ENCODE measurements around the gene ABCG1.

The ABCG1 gene

GRCh38 chr21:42234464-42235241 lies 15.7 kb downstream of the ABCG1 start:
- peak overlapping the region; percentile 84 to 91 (median 88) for H3K9ac ChIP-seq
- H3K9me3 ChIP-seq (replicated peaks in 1 of 11), result no peaks in the 10 kb centered on the region
- no peak for TF ChIP-seq Cebpa-rat (IDR thresholded peaks at IDR 0.05)
- peaks cover 0 to 68% (median 12%) of the 10 kb centered on the region in 11 experiments; a peak in 12 of 22 replicates for H4K20me1 ChIP-seq
- peaks cover 0 to 21% (median 8%) of the 10 kb centered on the region in 11 experiments; a peak in 7 of 22 replicates for H3K36me3 ChIP-seq
- peaks cover 0 to 4% (median 0%) of the 10 kb centered on the region in 11 experiments; a peak in 2 of 22 replicates for H3K27me3 ChIP-seq
- peaks cover 95 to 100% (median 98%) of the 10 kb centered on the region in 10 experiments for H3K4me1 ChIP-seq
- peak overlapping the region; percentile 43 to 69 (median 56) for H3K4me3 ChIP-seq
- peak overlapping the region; percentile 95 to 100 (median 99) for H3K4me2 ChIP-seq
- H3K27ac ChIP-seq, result peak overlapping the region; percentile 94 to 98 (median 95)

GRCh38 chr21:42235593-42235992 lies 16.7 kb downstream of the ABCG1 start:
- Histone ChIP-seq H3K27ac (peak overlapping the region; percentile 94 to 98 (median 95)), H3K27me3 (peaks cover 0 to 12% (median under 1%) of the 10 kb centered on the region in 11 experiments; a peak in 5 of 22 replicates), H3K4me3 (peak overlapping the region in 8 of 10 experiments; percentile 43 to 69 (median 58); a peak in 10 of 20 replicates), H3K36me3 (peaks cover 0 to 15% (median under 1%) of the 10 kb centered on the region in 11 experiments; a peak in 4 of 22 replicates), H3K4me1 (peaks cover 90 to 100% (median 97%) of the 10 kb centered on the region in 10 experiments), H3K4me2 (peak overlapping the region; percentile 95 to 100 (median 99)), H3K9me3 (replicated peaks in 1 of 11) (no peaks in the 10 kb centered on the region), H4K20me1 (peaks cover 4 to 68% (median 21%) of the 10 kb centered on the region in 11 experiments; a peak in 14 of 22 replicates), H3K9ac (peak overlapping the region; percentile 84 to 91 (median 88); a peak in 21 of 22 replicates)
- no peak for TF ChIP-seq Cebpa-rat (IDR thresholded peaks at IDR 0.05)

GRCh38 chr21:42236014-42236413 lies 17.1 kb downstream of the ABCG1 start:
- Histone ChIP-seq H3K4me2 (peak overlapping the region; percentile 95 to 100 (median 99)), H3K9me3 (replicated peaks in 1 of 11) (no peaks in the 10 kb centered on the region), H3K4me1 (peaks cover 85 to 100% (median 97%) of the 10 kb centered on the region in 10 experiments), H3K36me3 (peaks cover 0 to 15% (median 0%) of the 10 kb centered on the region in 11 experiments; a peak in 2 of 22 replicates), H4K20me1 (peaks cover 4 to 68% (median 25%) of the 10 kb centered on the region in 11 experiments; a peak in 14 of 22 replicates), H3K27me3 (peaks cover 0 to 16% (median 3%) of the 10 kb centered on the region in 11 experiments; a peak in 5 of 22 replicates), H3K27ac (peak overlapping the region; percentile 94 to 98 (median 95); a peak in 21 of 22 replicates), H3K9ac (peak overlapping the region; percentile 84 to 91 (median 88); a peak in 18 of 22 replicates), H3K4me3 (no peak overlapping the region)
- TF ChIP-seq Cebpa-rat (IDR thresholded peaks at IDR 0.05), result no peak

GRCh38 chr21:42236693-42237092 lies 17.8 kb downstream of the ABCG1 start:
- H3K27me3 ChIP-seq, result peaks cover 0 to 18% (median 3%) of the 10 kb centered on the region in 11 experiments; a peak in 5 of 22 replicates
- no peak for TF ChIP-seq Cebpa-rat (IDR thresholded peaks at IDR 0.05)
- H3K9me3 ChIP-seq (replicated peaks in 1 of 11), result no peaks in the 10 kb centered on the region
- peaks cover 4 to 68% (median 32%) of the 10 kb centered on the region in 11 experiments; a peak in 17 of 22 replicates for H4K20me1 ChIP-seq
- H3K4me2 ChIP-seq, result peak overlapping the region; percentile 95 to 100 (median 99)
- peaks cover 79 to 100% (median 96%) of the 10 kb centered on the region in 10 experiments for H3K4me1 ChIP-seq
- peak overlapping the region in 8 of 11 experiments; percentile 84 to 91 (median 88); a peak in 11 of 22 replicates for H3K9ac ChIP-seq
- H3K36me3 ChIP-seq, result peaks cover 0 to 9% (median 0%) of the 10 kb centered on the region in 11 experiments; a peak in 1 of 22 replicates
- H3K27ac ChIP-seq, result peak overlapping the region; percentile 94 to 98 (median 95); a peak in 15 of 22 replicates
- no peak overlapping the region for H3K4me3 ChIP-seq

- Histone ChIP-seq H3K4me1 (peaks cover 78 to 100% (median 96%) of the 10 kb centered on the region in 10 experiments), H3K9me3 (replicated peaks in 1 of 11) (no peaks in the 10 kb centered on the region), H3K27me3 (peaks cover 0 to 18% (median 3%) of the 10 kb centered on the region in 11 experiments; a peak in 5 of 22 replicates)
These were observed 18.2 kb downstream of the ABCG1 start for GRCh38 chr21:42237161-42237560.

GRCh38 chr21:42237577-42237976 lies 18.6 kb downstream of the ABCG1 start:
- TF ChIP-seq Cebpa-rat (IDR thresholded peaks at IDR 0.05), result no peak
- peak overlapping the region; percentile 95 to 100 (median 99) for H3K4me2 ChIP-seq
- peaks cover 10 to 68% (median 41%) of the 10 kb centered on the region in 11 experiments; a peak in 21 of 22 replicates for H4K20me1 ChIP-seq
- peaks cover 0 to 18% (median 3%) of the 10 kb centered on the region in 11 experiments; a peak in 5 of 22 replicates for H3K27me3 ChIP-seq
- no peaks in the 10 kb centered on the region for H3K9me3 ChIP-seq (replicated peaks in 1 of 11)
- H3K4me3 ChIP-seq, result no peak overlapping the region
- peaks cover 78 to 100% (median 96%) of the 10 kb centered on the region in 10 experiments for H3K4me1 ChIP-seq
- H3K27ac ChIP-seq, result peak overlapping the region in 5 of 11 experiments; percentile 96 to 98 (median 97); a peak in 5 of 22 replicates
- H3K36me3 ChIP-seq, result 0 out of 22 replicates have a peak, but pooled peaks cover 0 to 7% (median 0%) of the 10 kb centered on the region in 11 experiments
- no peak overlapping the region for H3K9ac ChIP-seq

More at GRCh38 chr21:42237161-42237560, 18.2 kb downstream of the ABCG1 start:
- 0 out of 22 replicates have a peak, but pooled peaks cover 0 to 7% (median 0%) of the 10 kb centered on the region in 11 experiments for H3K36me3 ChIP-seq
- no peak overlapping the region for H3K4me3 ChIP-seq
- TF ChIP-seq Cebpa-rat (IDR thresholded peaks at IDR 0.05), result no peak
- H3K4me2 ChIP-seq, result peak overlapping the region; percentile 95 to 100 (median 99)
- H3K9ac ChIP-seq, result peak overlapping the region in 3 of 11 experiments; percentile 88 to 91 (median 89); a peak in 3 of 22 replicates
- H4K20me1 ChIP-seq, result peaks cover 6 to 68% (median 36%) of the 10 kb centered on the region in 11 experiments; a peak in 18 of 22 replicates
- H3K27ac ChIP-seq, result peak overlapping the region in 9 of 11 experiments; percentile 22 to 98 (median 96); a peak in 12 of 22 replicates

- H3K4me1 ChIP-seq, result peaks cover 75 to 100% (median 96%) of the 10 kb centered on the region in 10 experiments
- H3K27me3 ChIP-seq, result peaks cover 0 to 18% (median 4%) of the 10 kb centered on the region in 11 experiments; a peak in 8 of 22 replicates
- H3K36me3 ChIP-seq, result 0 out of 22 replicates have a peak, but pooled peaks cover 0 to 7% (median 0%) of the 10 kb centered on the region in 11 experiments
- H3K27ac ChIP-seq, result no peak overlapping the region
- H3K9ac ChIP-seq, result no peak overlapping the region
- H4K20me1 ChIP-seq, result peaks cover 17 to 76% (median 48%) of the 10 kb centered on the region in 11 experiments
- no peak overlapping the region for H3K4me3 ChIP-seq
- no peak for TF ChIP-seq Cebpa-rat (IDR thresholded peaks at IDR 0.05)
- H3K4me2 ChIP-seq, result peak overlapping the region; percentile 95 to 100 (median 99); a peak in 20 of 22 replicates
- no peaks in the 10 kb centered on the region for H3K9me3 ChIP-seq (replicated peaks in 1 of 11)
These were observed 19.4 kb downstream of the ABCG1 start for GRCh38 chr21:42238185-42238934.

All from BLaER1 treated with 17β-estradiol and CSF1 and Interleukin-3, amounts not matched to agents 10 nM and 100 nM (cell line).